SK-N-SH treated with all-trans-retinoic acid at 6 μM for 48 hours (cell line): ENCODE data around the gene INSRR.

ENCODE experiments used
- ATAC-seq: fragments of 200-7000 bp; cut with Tn5 transposase; 3 replicates; pipeline ENCODE4 v1.9.1; 2020; ENCODE audit warnings: mild to moderate bottlenecking, moderate library complexity
- ARNTL ChIP-seq: fragments of 450-650 bp; formaldehyde crosslinking; IDR thresholded peaks from 2 replicates; pipeline ENCODE4 v1.5.0; 2020; ENCODE audit warnings: low read depth, mild to moderate bottlenecking, moderate library complexity, borderline replicate concordance
- BACH2 ChIP-seq: fragments of 250-450 bp; sonication (Bioruptor Pico); IDR thresholded peaks from 2 replicates; pipeline ENCODE4 v1.9.0; 2021; ENCODE audit warnings: mild to moderate bottlenecking, borderline replicate concordance
- CREB5 ChIP-seq: fragments of 250-450 bp; sonication (Bioruptor Pico); IDR thresholded peaks from 2 replicates; pipeline ENCODE4 v1.5.1; 2020; ENCODE audit warnings: low read depth, mild to moderate bottlenecking, moderate library complexity
- CSDC2 ChIP-seq: fragments of 250-450 bp; sonication (Bioruptor Pico); IDR thresholded peaks from 2 replicates; pipeline ENCODE4 v1.5.0; 2020; ENCODE audit warnings: mild to moderate bottlenecking, moderate library complexity
- ESRRG ChIP-seq: fragments of 250-450 bp; sonication (Bioruptor Pico); IDR thresholded peaks from 2 replicates; pipeline ENCODE4 v1.6.1; 2021; ENCODE audit warnings: mild to moderate bottlenecking
- GLIS3 ChIP-seq: fragments of 250-450 bp; sonication (Bioruptor Pico); IDR thresholded peaks from 2 replicates; pipeline ENCODE4 v1.5.0; 2020; ENCODE audit warnings: mild to moderate bottlenecking, moderate library complexity
- ISL1 ChIP-seq: fragments of 250-450 bp; sonication (Bioruptor Pico); IDR thresholded peaks from 2 replicates; pipeline ENCODE4 v2.1.2; 2022; ENCODE audit warnings: mild to moderate bottlenecking, moderate library complexity
- OSR1 ChIP-seq: fragments of 250-450 bp; sonication (Bioruptor Pico); IDR thresholded peaks from 2 replicates; pipeline ENCODE4 v1.8.0; 2022; ENCODE audit warnings: moderate library complexity, mild to moderate bottlenecking, inconsistent platforms
- PATZ1 ChIP-seq: fragments of 250-450 bp; sonication (Bioruptor Pico); IDR thresholded peaks from 2 replicates; pipeline ENCODE4 v1.8.0; 2020; ENCODE audit warnings: mild to moderate bottlenecking, moderate library complexity, borderline replicate concordance
- POU6F1 ChIP-seq: fragments of 250-450 bp; sonication (Bioruptor Pico); IDR thresholded peaks from 2 replicates; pipeline ENCODE4 v1.8.0; 2021; ENCODE audit warnings: low read depth, mild to moderate bottlenecking, moderate library complexity, borderline replicate concordance
- PPARA ChIP-seq: fragments of 250-450 bp; sonication (Bioruptor Pico); IDR thresholded peaks from 2 replicates; pipeline ENCODE4 v1.5.0; 2020; ENCODE audit warnings: mild to moderate bottlenecking, borderline replicate concordance
- RARB ChIP-seq: fragments of 250-450 bp; sonication (Bioruptor Pico); IDR thresholded peaks from 2 replicates; pipeline ENCODE4 v1.8.0; 2021; ENCODE audit warnings: mild to moderate bottlenecking, moderate library complexity
- SNAI2 ChIP-seq: fragments of 250-450 bp; sonication (Bioruptor Pico); IDR thresholded peaks from 2 replicates; pipeline ENCODE4 v1.5.0; 2020; ENCODE audit warnings: mild to moderate bottlenecking, moderate library complexity
- TCF4 ChIP-seq: fragments of 250-450 bp; sonication (Bioruptor Pico); IDR thresholded peaks from 2 replicates; pipeline ENCODE4 v1.8.0; 2021; ENCODE audit warnings: mild to moderate bottlenecking, moderate library complexity, borderline replicate concordance
- TOX ChIP-seq: fragments of 250-450 bp; sonication (Bioruptor Pico); IDR thresholded peaks from 2 replicates; pipeline ENCODE4 v1.8.0; 2021; ENCODE audit warnings: mild to moderate bottlenecking, moderate library complexity, borderline replicate concordance
- TSHZ2 ChIP-seq: fragments of 250-450 bp; sonication (Bioruptor Pico); IDR thresholded peaks from 2 replicates; pipeline ENCODE4 v1.5.0; 2020; ENCODE audit warnings: mild to moderate bottlenecking, moderate library complexity
- ZC3H10 ChIP-seq: fragments of 250-450 bp; sonication (Bioruptor Pico); IDR thresholded peaks from 2 replicates; pipeline ENCODE4 v1.5.1; 2021; ENCODE audit warnings: mild to moderate bottlenecking, moderate library complexity
- ZFP30 ChIP-seq: fragments of 450-650 bp; formaldehyde crosslinking; IDR thresholded peaks from 2 replicates; pipeline ENCODE4 v1.5.0; 2022; ENCODE audit warnings: mild to moderate bottlenecking, moderate library complexity
- ZNF565 ChIP-seq: fragments of 450-650 bp; formaldehyde crosslinking; conservative IDR thresholded peaks from 2 replicates; pipeline ENCODE4 v1.5.0; 2020; ENCODE audit warnings: low read depth, mild to moderate bottlenecking, moderate library complexity
- ZNF70 ChIP-seq: fragments of 450-650 bp; formaldehyde crosslinking; IDR thresholded peaks from 2 replicates; pipeline ENCODE4 v1.5.0; 2020; ENCODE audit warnings: mild to moderate bottlenecking, moderate library complexity
- ZNF8 ChIP-seq: fragments of 450-650 bp; formaldehyde crosslinking; IDR thresholded peaks from 2 replicates; pipeline ENCODE4 v1.5.0; 2020; ENCODE audit warnings: mild to moderate bottlenecking, moderate library complexity

Gene INSRR

GRCh38 chr1:156887317-156887716 is 28.4 kb upstream of the INSRR start:
- TF ChIP-seq SNAI2 (CRISPR knock-in tag) (no peak), OSR1 (CRISPR knock-in tag) (no peak), ZC3H10 (CRISPR knock-in tag) (no peak), ZNF565 (CRISPR knock-in tag) (no peak)
- ATAC-seq: no peak

- TF ChIP-seq ZFP30 (CRISPR knock-in tag): no peak
- TF ChIP-seq CSDC2 (CRISPR knock-in tag): no peak
- no peak for TF ChIP-seq ZNF70 (CRISPR knock-in tag)
- TF ChIP-seq ZNF8: no peak
- no peak for TF ChIP-seq ZNF565 (CRISPR knock-in tag)
- no peak for TF ChIP-seq PATZ1
- TF ChIP-seq RARB (CRISPR knock-in tag): no peak
- no peak; the same call in 2 of the 3 replicates for ATAC-seq
These were observed 27.8 kb upstream of the INSRR start for GRCh38 chr1:156886583-156887281.

GRCh38 chr1:156885880-156886355 is 27.0 kb upstream of the INSRR start:
- TF ChIP-seq OSR1 (CRISPR knock-in tag): no peak
- TF ChIP-seq ZC3H10 (CRISPR knock-in tag): no peak
- TF ChIP-seq GLIS3 (CRISPR knock-in tag): no peak
- no peak for TF ChIP-seq TCF4 (CRISPR knock-in tag)
- TF ChIP-seq CREB5 (CRISPR knock-in tag): no peak
- TF ChIP-seq ISL1 (CRISPR knock-in tag): no peak
- no peak for TF ChIP-seq TSHZ2 (CRISPR knock-in tag)
- no peak for TF ChIP-seq CSDC2 (CRISPR knock-in tag)
- no peak for TF ChIP-seq ZFP30 (CRISPR knock-in tag)
- no peak for TF ChIP-seq ZNF565 (CRISPR knock-in tag)
- no peak for TF ChIP-seq POU6F1 (CRISPR knock-in tag)
- TF ChIP-seq TOX (CRISPR knock-in tag): no peak
- TF ChIP-seq ESRRG (CRISPR knock-in tag): no peak
- no peak for TF ChIP-seq ZNF70 (CRISPR knock-in tag)
- TF ChIP-seq SNAI2 (CRISPR knock-in tag): no peak
- TF ChIP-seq ARNTL: no peak
- TF ChIP-seq RARB (CRISPR knock-in tag): no peak
- TF ChIP-seq PPARA (CRISPR knock-in tag): no peak
- TF ChIP-seq, all 23 proteins: peak for 0
- ATAC-seq: no peak

GRCh38 chr1:156885314-156885713 is 26.4 kb upstream of the INSRR start:
- ATAC-seq: no peak
- TF ChIP-seq ARNTL (no peak), ZNF565 (CRISPR knock-in tag) (no peak), ZFP30 (CRISPR knock-in tag) (no peak), BACH2 (no peak), SNAI2 (CRISPR knock-in tag) (no peak)
- TF ChIP-seq, all 23 proteins: peak for 0
